ENCODE data around the gene C1orf116.

C1orf116 gene

DNA sequence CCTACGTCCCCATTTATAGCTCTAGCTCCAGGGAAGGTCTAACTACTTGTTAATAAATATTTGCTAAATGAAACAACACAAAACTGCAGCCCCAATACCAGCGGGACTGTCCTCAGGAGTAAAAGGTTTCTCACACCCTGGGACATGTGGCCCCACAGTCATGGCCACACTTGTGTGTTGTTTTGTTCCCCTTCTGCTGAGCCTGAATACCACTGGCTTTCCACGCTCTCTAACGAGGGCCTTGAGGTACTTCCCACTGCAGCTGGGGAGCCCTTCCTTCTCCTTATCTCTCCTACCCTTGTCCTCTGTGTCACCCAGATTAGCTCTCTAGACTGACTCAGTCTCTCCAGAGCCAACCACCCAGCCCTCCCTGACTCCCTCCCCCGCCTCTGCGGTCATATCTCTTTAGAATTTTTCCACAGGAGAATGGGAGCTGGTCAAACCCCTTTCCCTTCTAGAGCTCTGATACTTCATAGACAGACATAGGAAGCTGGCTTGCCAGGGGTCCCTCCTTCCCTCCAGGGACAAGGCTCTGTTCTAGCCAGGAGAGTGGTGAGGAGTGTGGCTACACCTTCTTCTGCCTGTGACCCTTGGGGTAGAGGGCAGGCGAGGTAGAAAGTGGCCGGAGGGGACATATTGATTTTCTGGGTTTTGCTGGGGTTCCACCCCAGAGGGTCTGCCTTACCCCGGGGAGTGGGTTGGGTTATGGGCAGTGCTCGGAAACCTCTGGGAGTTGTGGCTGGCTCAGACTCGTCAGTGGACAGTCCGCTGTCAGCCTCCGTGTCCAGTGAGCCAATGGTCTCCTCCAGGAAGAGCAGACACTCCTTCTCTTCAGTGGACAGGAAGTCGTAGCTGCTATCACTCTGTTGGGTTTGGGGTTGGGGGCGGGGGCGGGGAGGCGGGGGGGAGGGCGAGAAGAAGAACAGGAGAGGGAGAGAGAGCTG lies 8.1 kb downstream of the C1orf116 start:
- Mint-ChIP-seq H3K9me3 (no peaks in the 10 kb centered on the region), H3K27ac (no peak overlapping the region), H3K36me3 (no peaks in the 10 kb centered on the region), H3K4me1 (peaks cover 3% of the 10 kb centered on the region), H3K27me3 (peaks cover 18% of the 10 kb centered on the region), H3K4me3 (no peak overlapping the region)
- DNase-seq (ENCODE audit: low spot score in 2 of 2) (no peak), ATAC-seq (ENCODE audit: low read depth) (no peak)

DNA sequence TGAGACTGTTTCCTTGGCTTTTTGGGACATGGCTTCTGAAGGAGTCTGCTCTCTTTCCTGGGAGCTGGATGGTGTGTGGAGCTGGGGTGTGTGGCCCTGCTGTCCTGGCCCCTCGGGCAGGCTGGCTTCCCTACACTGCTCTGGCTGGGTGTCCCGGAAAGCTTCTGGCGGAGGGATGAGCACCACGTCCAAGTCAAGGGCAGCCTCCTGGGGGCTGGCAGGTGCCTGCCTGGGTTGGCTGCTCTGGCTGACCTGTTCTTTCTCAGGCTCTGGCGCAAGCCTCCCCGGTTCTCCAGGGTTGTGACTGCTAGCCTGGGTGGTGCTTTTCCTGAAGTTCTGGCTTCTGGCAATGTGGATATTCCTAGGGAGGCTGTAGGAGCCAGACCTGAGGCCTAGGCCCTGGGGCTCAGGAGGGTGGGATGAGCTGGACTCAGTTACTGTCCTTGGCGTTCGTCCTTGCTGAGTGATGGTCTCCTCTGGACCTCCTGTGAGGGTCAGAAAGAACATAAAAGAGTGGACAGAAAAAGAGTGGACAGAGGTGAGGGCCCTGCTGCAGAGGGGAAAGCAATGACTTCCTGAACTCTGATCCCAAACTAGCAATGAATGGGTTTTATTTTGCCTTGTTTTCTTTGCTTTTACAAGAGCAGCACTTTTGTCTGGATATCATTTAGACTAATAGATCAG lies 9.4 kb downstream of the C1orf116 start:
- Mint-ChIP-seq H3K36me3 (no peaks in the 10 kb centered on the region), H3K4me3 (no peak overlapping the region), H3K27ac (no peak overlapping the region), H3K27me3 (peaks cover 23% of the 10 kb centered on the region), H3K9me3 (no peaks in the 10 kb centered on the region), H3K4me1 (peaks cover 3% of the 10 kb centered on the region)
- ATAC-seq (ENCODE audit: low read depth) (no peak), DNase-seq (ENCODE audit: low spot score in 2 of 2) (no peak)

DNA sequence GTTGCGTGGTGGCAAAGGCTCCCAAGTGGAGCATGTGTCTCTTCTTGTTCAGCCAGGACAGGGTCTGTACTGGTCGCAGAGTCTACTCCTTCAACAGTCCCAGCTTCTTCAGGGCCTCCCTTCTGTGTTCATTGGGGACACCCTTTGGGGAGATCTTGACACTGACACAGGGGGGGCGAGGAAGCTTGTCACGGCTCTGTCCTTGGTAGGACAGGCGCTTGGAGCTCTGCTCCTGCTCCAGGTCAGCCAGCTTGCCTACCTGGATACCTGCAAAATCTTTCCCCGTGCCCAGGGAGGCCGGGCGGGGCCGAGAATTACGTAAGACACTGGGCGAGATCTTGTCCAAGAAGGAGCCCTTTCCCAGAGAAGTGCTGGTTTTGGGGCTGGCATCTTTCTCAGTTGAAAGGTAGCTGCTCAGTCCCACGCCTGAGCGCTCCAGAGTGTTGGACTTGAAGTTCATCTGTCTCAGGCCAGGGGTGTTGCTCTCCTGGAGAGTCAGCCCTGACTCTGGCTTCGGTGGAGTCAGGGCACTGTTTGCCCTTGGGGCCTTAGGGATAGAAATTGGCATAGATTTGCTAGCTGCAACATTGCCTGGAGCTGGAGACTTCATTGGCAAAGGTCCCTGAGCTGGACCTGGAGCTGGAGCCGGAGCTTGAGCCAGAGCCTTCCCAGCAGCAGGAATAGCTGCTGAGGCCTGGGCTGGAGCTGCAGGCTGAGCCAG lies 10.5 kb downstream of the C1orf116 start:
- Mint-ChIP-seq H3K9me3 (no peaks in the 10 kb centered on the region), H3K4me3 (no peak overlapping the region), H3K27ac (no peak overlapping the region), H3K27me3 (peaks cover 18% of the 10 kb centered on the region), H3K4me1 (peaks cover 3% of the 10 kb centered on the region), H3K36me3 (no peaks in the 10 kb centered on the region)
- ATAC-seq (ENCODE audit: low read depth) (no peak), DNase-seq (ENCODE audit: low spot score in 2 of 2) (no peak)

DNA sequence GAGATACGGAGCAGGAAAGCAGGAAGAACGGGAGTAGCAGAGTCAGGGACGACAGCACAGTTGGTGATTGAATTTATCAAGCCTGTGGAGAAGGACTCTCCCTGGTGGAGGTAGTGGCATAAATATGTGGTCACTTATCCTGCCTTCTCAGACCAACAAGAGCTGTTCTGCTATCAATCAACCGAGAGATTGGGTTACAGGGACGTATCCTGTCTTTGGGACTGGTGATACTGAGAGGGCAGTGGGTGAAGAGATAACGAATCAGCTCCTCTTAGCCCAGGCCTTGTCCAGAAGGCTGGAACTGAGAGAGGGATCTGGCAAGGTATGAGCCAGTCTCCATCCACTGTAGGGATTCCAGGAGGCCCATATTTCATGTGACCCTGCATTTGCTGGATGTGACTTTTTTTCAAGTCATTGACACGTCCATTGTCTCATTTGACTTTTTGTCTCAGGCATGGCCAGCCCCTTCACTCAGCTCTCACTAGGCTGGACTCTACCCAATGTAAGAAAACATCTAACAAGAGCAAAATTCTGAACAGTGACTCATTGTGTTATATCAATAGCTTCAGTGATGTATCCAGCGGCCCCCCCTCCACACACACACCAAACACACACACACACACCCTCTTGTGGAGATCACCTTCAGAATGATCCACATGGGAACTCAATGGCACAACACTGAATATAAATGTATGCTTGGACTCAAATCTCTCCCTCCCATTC lies 11.3 kb downstream of the C1orf116 start:
- no peak for ATAC-seq (ENCODE audit: low read depth)
- no peak overlapping the region for H3K27ac Mint-ChIP-seq

DNA sequence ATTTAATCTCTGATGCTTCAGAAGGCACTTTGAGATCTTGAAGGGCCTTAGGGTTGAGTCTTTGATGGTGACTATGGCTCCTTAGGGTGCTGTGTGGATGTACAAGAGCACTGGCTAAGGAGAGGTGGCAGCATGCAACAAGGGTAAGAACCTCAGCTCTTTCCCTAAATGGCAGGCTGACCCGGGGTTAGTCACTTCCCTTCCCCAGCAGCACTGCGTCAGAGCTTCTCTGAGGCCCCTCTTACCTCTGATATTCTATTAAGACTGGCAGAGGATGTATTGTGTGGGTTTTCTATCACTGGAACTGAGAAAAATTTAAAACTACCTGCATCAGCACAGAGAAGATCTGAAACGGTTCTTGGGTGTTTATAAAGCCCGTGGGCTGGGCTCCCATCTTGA lies 11.8 kb downstream of the C1orf116 start:
- DNase-seq (ENCODE audit: low spot score in 2 of 2): no peak
- Mint-ChIP-seq H3K9me3 (no peaks in the 10 kb centered on the region), H3K4me1 (peaks cover 3% of the 10 kb centered on the region), H3K36me3 (no peaks in the 10 kb centered on the region), H3K27ac (no peak overlapping the region), H3K4me3 (no peak overlapping the region), H3K27me3 (peaks cover 22% of the 10 kb centered on the region)
- ATAC-seq (ENCODE audit: low read depth): no peak

More for the DNA sequence above, 11.3 kb downstream of the C1orf116 start:
- H3K9me3 Mint-ChIP-seq: no peaks in the 10 kb centered on the region
- H3K4me3 Mint-ChIP-seq: no peak overlapping the region
- H3K36me3 Mint-ChIP-seq: no peaks in the 10 kb centered on the region
- H3K27me3 Mint-ChIP-seq: peaks cover 18% of the 10 kb centered on the region
- DNase-seq (ENCODE audit: low spot score in 2 of 2): no peak
- H3K4me1 Mint-ChIP-seq: peaks cover 3% of the 10 kb centered on the region

DNA sequence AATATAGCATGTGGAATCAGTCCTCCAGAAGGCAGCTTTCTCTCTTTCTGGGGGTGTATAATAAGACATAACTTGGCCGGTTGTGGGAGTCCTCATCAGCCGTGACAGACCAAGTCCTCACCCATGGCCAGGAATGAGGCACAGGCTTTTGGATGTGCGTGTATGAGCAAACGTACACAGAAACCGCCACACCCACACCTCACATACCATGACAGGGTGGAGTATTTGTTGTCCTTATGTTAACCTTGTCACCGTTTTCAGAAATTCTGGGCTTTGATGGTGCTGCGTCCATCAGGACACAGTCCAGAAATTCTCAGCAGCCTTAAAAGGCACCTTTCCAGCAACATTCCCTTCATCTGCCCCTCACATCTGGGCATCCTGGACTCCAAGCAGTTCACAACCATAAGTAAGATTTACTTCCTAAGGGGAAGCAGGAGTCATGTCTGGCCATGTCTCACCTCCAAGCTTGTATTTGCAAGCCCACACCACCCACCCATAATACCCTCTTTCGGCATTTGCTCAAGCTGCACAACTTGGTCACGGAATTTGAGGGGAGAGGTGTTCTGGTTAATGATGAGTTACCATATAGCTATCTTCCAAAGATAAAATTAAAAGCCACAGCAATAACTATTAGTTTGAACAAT lies 12.4 kb downstream of the C1orf116 start:
- Mint-ChIP-seq H3K27ac (no peak overlapping the region), H3K36me3 (no peaks in the 10 kb centered on the region), H3K4me3 (no peak overlapping the region), H3K27me3 (peaks cover 22% of the 10 kb centered on the region), H3K4me1 (peaks cover 3% of the 10 kb centered on the region), H3K9me3 (no peaks in the 10 kb centered on the region)
- ATAC-seq (ENCODE audit: low read depth) (no peak), DNase-seq (ENCODE audit: low spot score in 2 of 2) (no peak)

DNA sequence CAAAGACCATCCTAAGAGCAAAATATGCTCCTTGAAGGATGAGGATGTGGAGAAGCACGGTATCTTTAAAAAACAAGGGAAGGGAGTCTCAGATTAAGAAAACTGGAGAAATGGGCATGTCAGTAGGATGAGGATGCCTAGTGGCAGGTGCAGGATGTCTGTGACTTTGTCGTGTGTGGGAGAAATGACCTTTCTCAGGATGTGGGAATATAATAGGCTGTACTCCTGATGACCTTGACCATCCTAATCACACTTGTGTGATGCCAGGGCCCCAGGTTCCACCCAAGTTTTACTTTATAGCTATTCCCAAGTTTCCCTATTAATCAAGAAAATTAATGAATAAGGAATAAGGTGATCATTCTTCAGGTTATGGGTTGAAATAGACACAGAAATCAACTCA lies 12.9 kb downstream of the C1orf116 start:
- peaks cover 20% of the 10 kb centered on the region for H3K27me3 Mint-ChIP-seq
- peaks cover 3% of the 10 kb centered on the region for H3K4me1 Mint-ChIP-seq
- no peak for DNase-seq (ENCODE audit: low spot score in 2 of 2)
- no peak overlapping the region for H3K4me3 Mint-ChIP-seq
- no peaks in the 10 kb centered on the region for H3K9me3 Mint-ChIP-seq
- no peak for ATAC-seq (ENCODE audit: low read depth)
- no peaks in the 10 kb centered on the region for H3K36me3 Mint-ChIP-seq
- H3K27ac Mint-ChIP-seq: no peak overlapping the region

DNA sequence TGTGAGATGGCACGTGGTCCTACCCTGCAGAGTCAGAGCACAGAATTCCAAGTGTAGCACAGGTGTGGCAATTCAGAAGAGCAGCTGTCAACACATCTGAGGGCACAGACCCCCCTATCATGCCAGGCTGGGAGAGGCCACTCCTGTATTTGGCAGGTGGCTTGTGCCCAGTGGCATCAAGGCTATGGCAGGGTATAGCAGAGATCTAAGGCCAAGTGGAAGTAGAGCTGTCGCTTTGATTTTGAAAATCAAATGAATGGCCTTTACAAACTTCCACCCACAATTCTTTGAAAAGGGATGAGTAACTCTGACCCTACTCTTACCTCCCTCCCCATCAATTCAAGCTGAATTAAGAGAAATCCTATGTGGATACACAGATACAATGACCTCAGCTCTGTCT lies 13.4 kb downstream of the C1orf116 start:
- DNase-seq (ENCODE audit: low spot score in 2 of 2): no peak
- H3K4me3 Mint-ChIP-seq: no peak overlapping the region
- ATAC-seq (ENCODE audit: low read depth): no peak
- no peaks in the 10 kb centered on the region for H3K9me3 Mint-ChIP-seq
- peaks cover 21% of the 10 kb centered on the region for H3K27me3 Mint-ChIP-seq
- peaks cover 3% of the 10 kb centered on the region for H3K4me1 Mint-ChIP-seq
- no peak overlapping the region for H3K27ac Mint-ChIP-seq
- H3K36me3 Mint-ChIP-seq: no peaks in the 10 kb centered on the region

DNA sequence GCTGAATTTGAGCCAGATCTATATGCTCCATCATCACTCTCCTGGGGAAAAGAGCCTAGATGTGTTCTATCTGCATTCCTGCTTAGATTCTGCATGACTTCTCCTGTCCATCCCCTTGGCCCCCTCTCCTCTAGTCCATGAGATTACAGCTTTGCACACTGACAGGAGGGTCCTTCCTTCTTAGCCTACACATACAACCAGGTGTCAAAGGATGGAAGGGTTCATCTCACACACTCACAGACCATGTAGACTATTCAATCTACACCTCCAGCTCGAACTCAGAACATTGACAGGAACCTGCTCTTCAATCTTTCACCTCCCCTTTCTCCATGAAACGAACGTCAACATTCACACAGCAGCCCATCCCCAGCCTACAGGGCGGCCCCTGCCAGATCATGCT lies 13.8 kb downstream of the C1orf116 start:
- Mint-ChIP-seq H3K4me1 (peaks cover 3% of the 10 kb centered on the region), H3K9me3 (no peaks in the 10 kb centered on the region), H3K36me3 (no peaks in the 10 kb centered on the region), H3K27ac (no peak overlapping the region), H3K27me3 (peaks cover 21% of the 10 kb centered on the region), H3K4me3 (no peak overlapping the region)
- ATAC-seq (ENCODE audit: low read depth) (no peak), DNase-seq (ENCODE audit: low spot score in 2 of 2) (no peak)

DNA sequence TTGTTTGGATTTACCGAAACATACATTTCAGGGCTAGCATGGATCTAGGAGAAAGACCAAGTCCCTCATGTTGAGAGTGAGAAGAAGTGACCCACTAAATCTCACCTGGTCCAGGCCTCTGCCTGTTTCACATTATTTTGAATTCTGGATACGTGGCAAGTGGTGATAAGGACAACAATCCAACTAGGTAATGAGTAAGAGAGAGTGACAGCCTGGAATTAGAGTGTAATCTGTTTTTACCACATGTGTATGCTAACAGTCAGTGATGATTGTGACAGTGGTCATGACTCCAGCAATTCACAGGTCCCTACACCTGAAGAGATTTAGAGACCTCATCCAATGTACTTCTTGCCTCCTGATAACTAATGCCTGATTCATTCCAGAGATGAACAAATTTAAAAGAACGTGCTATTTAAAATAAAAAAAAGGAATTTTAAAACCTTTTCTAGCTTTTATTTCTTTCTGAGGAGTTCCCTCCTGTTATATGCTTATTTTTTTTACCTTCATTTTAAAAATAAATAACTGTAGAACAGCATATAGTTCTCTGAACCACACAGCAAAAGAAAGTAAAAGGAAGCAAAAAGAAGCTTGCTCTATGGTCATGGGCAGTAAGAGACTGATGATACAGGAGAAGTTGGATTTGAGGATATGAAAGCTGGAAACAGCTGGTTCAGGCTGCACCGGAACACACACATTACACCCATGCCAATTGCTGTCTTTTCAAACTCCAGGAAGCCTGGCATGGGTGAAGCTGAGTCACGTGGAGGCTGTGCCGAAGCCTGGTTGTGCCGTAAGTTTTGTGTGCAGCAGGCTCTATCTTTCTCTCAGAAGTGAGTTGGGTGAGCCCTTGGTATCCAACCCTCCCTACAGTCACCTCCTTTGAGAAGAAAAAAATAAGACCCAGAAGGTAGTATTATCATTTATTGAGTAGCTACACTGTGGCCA lies 14.7 kb downstream of the C1orf116 start:
- H3K4me3 Mint-ChIP-seq: no peak overlapping the region
- H3K9me3 Mint-ChIP-seq: no peaks in the 10 kb centered on the region
- DNase-seq (ENCODE audit: low spot score in 2 of 2): no peak
- ATAC-seq (ENCODE audit: low read depth): no peak
- H3K36me3 Mint-ChIP-seq: no peaks in the 10 kb centered on the region
- H3K27ac Mint-ChIP-seq: no peak overlapping the region
- peaks cover 21% of the 10 kb centered on the region for H3K27me3 Mint-ChIP-seq
- peaks cover 3% of the 10 kb centered on the region for H3K4me1 Mint-ChIP-seq

DNA sequence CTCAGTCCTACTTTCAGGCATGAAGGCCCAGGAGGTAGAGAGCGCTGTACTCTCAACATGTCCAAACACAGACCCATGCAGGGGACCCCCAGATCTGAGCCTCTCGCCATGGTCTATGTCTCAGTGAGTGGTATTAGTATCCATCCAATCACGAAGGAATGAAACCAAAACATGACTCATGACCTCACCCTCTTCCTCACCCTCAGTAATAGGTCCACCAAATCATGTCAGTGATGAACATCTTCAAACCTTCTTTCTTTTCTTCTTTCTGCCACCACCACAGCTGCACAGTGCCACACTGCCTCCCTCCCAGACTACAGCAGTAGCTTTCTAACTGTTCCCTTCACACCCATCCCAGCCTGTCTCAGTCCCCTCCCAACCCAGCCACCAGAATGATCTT lies 16.8 kb downstream of the C1orf116 start:
- Mint-ChIP-seq H3K9me3 (no peaks in the 10 kb centered on the region), H3K27ac (no peak overlapping the region), H3K4me1 (no peaks in the 10 kb centered on the region), H3K4me3 (no peak overlapping the region), H3K36me3 (no peaks in the 10 kb centered on the region), H3K27me3 (peaks cover 21% of the 10 kb centered on the region)
- ATAC-seq (ENCODE audit: low read depth) (no peak), DNase-seq (ENCODE audit: low spot score in 2 of 2) (no peak)

DNA sequence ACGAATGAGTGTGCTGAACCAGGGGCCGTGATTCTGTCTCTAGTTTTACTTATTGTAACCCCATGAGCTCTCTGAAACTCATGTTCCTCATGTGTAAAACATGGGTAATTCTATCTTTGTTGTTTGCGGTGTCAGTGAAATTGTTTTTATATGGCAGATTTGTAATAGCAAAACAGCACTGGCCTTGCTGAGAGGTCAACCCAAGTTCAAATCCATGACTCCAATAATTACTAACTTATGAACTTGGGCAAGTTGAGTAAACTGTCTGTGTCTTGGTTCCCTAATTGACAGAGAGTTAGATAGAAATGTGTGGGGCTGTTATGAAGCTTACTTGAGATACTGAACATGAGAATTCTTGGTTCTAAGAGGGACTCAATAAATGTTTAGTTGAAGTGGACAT lies 17.8 kb downstream of the C1orf116 start:
- Mint-ChIP-seq H3K36me3 (no peaks in the 10 kb centered on the region), H3K27ac (no peak overlapping the region), H3K4me1 (no peaks in the 10 kb centered on the region), H3K9me3 (no peaks in the 10 kb centered on the region), H3K27me3 (peaks cover 22% of the 10 kb centered on the region), H3K4me3 (no peak overlapping the region)
- DNase-seq (ENCODE audit: low spot score in 2 of 2) (no peak), ATAC-seq (ENCODE audit: low read depth) (no peak)

Data from memory B cell (primary cell).